OCI-M1 (cell line): ENCODE data around the gene NR2C2AP.
A peak's percentile ranks its signal among the peaks of the same experiment; 100 is the strongest.
"Not testable (repeated sequence)": the region's sequence is repeated elsewhere in the genome, so short reads cannot be mapped to it uniquely, and the experiment has no call there.

ENCODE experiments used
- DNase-seq: peaks from one replicate; lab custom pipeline; 2025; lab: John Stamatoyannopoulos, UW

NR2C2AP gene, protein sequence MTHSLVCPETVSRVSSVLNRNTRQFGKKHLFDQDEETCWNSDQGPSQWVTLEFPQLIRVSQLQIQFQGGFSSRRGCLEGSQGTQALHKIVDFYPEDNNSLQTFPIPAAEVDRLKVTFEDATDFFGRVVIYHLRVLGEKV

DNA sequence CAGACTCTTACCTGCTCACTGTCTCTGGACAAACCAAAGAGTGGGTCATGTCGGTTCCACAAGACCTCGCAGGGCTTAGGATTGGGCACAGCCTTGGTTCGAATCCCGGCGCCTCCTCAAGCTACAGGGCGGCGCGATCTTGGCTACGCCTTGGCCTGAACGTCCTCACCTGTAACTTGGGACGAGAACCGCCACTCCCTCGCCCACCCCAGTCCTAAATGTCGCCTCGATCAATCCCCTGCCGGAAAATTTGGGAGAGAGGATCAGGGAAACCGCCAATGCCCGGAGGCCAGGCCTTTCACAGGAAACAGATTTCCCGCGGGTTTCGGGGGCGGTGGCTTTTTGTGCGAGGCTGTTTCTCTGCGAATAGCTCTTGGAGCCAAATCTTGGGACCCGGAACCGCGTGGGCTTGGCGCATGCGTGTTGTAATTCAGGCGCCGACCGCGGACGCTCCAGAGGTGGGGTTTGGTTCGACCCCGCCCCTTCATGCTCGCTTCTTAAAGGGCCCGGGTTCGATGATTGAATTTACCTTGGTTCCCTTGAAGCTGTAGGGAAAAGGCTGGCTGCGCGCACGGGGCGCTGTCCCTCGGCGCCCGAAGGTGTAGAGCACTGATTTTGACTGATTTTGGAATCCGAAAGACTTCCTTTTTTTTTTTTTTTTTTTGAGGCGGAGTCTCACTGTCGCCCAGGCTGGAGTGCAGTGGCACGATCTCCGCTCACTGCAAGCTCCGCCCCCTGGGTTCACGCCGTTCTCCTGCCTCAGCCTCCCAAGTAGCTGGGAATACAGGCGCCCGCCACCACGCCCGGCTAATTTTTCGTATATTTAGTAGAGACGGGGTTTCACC is at the start of gene NR2C2AP:
NR2C2AP (minus strand) TSS at position 403 of the 845 bp plus-strand sequence; CDS start at position 49, 354 bp downstream.
- peak; percentile 95 for DNase-seq

DNA sequence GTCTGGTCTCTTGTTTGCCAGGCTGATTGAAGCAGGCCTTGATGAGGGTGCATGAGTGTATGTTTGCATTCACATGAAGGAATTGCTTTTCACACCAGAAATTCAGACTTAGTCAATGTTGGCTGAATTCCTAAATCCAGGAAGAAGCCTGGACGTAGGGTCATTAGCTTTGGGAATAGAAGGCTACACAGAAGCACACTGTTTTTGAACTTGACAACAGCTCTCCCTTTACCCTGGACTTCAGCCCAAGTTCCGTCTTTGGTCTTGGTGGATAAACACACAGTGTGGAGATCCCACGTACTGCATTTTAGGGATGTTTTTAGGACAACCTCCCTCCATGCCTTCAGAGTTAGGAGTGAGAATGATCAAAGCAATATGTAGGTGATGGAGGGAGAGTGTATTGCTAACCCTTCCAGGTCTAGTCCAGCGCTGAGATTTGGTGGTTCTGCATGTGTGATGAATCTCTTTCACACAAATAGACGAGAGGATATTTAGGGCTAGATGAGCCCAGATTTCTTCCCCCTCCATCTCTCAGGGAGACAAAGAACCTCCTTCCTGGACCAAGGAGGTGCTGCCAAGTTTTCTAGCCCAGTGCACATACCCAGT is 47.1 kb upstream of the NR2C2AP start:
- DNase-seq = no peak

DNA sequence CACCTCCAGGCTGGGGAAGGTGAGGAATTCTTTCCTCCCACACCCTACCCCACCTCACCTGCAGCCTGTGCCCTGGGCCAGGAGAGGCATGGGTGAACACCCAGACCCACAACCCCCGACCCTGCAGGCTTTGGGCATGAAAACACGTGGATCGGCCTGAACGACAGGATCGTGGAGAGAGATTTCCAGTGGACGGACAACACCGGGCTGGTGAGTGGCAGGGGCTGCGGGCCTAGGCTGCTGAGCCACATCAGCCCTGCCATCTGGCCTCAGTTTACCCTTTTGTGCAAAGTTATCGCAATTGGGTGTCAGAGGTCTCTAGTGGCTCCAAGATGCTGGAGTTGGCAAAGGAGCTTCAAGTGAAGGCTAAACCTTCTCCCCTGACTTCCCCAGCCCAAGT is 37.3 kb upstream of the NR2C2AP start:
- no peak for DNase-seq

DNA sequence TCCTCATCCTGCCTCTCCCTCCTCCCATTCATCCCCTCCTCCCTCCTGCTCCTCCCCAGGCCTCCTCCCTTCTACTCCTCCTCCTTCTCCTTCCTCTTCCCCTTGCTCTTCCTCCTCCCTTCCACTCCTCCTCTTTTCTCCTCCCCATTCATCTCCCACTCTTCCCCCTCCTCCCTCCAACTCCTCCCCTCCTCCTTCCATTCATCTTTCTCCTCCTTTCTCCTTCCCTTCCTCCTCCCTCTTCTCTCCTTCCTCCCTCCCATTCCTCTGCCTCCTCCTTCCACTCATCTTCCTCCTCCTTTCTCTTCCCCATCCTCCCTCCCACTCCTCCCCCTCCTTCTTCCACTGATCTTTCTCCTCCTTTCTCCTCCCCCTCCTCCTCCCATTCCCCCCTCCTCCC is 36.5 kb upstream of the NR2C2AP start:
- no peak for DNase-seq

DNA sequence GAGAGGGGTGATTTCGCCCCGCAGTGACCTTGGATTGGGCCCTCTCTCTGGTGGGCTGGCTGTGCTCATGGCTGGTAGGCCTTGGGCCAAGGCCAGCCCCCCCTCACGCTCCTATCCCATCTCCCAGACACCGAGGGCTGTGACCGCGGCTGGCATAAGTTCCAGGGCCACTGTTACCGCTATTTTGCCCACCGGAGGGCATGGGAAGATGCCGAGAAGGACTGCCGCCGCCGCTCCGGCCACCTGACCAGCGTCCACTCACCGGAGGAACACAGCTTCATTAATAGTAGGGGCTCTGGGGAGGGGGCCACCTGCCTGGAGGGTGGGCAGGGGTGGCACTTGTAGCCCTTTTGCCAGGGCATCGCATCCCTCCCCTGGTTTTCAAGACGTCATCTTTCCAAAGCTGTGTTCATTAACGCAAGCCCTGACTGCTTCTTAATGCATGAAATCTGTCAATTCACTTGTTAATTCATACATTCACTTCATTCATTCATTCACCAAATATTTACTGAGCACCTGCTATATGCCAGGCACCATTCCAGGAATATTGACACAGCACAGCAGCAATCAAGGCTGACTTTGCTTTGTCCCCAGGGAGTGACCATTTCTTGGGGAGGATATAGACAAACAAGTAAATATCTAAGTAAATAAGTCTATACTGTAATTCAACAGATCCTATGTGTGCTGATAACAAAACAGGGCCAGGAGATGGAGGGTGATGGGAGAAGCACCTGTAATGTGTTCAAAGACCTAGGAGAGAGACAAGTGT is 35.1 kb upstream of the NR2C2AP start:
- DNase-seq = no peak

DNA sequence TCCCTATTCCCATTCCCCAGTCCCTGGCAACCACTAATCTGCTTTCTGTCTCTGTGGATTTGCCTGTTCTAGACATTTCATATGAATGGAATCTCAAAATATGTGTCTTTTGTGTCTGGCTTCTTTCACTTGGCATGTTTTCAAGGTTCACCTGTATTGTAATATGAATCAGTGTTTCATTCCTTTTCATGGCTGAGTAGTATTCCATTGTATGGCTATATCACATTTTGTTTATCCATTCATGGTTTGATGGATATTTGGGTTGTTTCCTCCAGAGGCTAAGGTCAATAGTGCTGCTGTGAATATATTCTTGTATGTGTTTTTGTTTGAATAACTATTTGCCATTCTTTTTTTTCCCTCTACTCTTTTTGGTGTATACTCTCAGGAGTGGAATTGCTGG is 33.0 kb upstream of the NR2C2AP start:
- DNase-seq = no peak

DNA sequence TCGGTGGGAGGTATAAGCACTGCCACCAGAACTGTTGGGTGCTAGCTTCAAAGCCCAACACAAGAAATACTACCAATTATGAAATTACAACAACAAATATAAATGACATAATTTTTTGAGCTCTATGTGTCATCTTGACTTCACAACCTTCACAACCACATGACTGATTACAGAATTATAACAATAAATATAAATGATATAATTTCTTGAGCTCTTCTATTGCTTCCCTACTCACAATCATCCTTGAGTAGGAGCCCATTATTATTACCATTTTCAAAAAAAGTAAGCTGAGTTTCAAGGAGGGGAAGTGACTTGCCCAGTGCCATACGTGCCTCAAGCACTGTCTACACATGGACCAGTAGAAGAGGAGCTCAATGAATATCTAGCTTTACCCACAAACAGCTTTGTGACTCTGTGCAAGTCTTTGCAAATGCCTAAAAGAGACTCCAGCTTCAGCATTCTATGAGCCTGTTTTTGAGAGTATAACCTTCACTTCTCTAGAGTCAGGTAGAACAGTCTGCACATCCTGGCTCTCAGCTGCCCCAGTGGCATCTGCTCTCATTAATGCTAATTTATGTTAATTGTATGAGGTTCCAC is 31.1 kb upstream of the NR2C2AP start:
- DNase-seq = no peak

DNA sequence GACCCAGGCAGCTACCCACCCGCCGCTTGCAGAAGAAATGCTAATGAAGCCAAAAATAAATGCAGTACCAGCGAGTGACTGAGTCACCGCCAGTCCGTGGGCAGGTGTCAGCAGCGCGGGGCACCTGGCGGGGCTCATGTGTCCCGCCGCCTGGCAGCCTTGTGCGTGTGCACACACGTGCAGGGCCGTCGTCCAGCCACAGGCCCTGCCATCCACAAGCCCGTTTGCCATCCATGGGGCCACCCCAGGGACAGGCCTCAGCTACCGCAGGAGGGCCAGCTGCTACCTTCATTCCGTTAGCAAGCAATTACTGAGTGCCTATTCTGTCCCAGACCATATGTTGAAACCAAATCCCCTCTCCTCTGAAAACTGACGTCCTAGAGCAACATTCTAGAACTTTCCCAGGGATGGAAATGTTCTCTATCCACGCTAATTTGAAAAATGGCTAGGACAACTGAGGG is 29.1 kb upstream of the NR2C2AP start:
- no peak for DNase-seq

DNA sequence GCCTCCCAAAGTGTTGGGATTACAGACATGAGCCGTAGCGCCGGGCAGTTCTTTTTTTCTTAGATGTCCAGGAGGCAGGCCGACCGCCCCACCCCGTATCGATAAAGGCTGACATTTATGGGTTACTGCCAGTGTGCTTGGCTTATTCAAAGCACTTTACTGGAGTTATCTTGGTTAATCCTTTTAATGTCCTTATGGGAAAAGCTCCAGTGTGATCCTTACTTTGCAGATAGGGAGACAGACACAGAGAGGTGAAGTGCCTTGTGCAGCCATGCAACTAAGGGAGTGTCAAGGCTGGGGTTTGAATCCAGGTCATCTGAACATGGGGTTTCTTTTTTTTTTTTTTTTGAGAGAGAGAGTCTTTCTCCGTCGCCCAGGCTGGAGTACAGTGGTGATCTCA is 27.8 kb upstream of the NR2C2AP start:
- DNase-seq = no peak

DNA sequence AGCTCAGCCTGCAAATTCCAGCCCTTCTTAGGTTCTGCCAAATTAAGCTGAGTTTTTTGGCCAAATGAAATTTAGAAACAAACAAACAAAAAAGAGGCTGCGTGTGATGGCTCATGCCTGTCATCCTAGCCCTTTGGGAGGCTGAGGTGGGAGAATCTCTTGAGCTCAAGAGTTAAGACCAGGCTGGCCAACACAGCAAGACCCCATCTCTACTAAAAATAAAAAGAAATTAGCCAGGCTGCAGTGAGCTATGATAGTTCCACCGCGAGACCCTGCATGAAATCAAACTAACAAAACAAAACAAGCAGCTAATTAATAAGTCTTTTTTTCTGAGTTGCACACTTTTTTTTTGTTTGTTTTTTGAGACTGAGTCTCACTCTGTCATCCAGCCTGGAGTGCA is 26.5 kb upstream of the NR2C2AP start:
- no peak for DNase-seq

DNA sequence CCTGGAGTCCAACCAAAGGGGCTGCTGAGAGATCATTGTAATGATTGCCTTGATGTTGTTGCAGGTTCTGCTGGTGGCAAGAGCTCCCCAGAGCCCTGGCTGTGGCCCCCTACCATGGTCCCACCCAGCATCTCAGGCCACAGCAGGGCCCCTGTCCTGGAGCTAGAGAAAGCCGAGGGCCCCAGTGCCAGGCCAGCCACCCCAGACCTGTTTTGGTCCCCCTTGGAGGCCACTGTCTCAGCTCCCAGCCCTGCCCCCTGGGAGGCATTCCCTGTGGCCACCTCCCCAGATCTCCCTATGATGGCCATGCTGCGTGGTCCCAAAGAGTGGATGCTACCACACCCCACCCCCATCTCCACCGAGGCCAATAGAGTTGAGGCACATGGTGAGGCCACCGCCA is 24.0 kb upstream of the NR2C2AP start:
- DNase-seq = no peak

DNA sequence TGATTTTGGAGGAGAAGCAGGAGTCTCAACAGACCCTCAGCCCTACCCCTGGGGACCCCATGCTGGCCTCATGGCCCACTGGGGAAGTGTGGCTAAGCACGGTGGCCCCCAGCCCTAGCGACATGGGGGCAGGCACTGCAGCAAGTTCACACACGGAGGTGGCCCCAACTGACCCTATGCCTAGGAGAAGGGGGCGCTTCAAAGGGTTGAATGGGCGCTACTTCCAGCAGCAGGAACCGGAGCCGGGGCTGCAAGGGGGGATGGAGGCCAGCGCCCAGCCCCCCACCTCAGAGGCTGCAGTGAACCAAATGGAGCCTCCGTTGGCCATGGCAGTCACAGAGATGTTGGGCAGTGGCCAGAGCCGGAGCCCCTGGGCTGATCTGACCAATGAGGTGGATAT is 23.4 kb upstream of the NR2C2AP start:
- no peak for DNase-seq

DNA sequence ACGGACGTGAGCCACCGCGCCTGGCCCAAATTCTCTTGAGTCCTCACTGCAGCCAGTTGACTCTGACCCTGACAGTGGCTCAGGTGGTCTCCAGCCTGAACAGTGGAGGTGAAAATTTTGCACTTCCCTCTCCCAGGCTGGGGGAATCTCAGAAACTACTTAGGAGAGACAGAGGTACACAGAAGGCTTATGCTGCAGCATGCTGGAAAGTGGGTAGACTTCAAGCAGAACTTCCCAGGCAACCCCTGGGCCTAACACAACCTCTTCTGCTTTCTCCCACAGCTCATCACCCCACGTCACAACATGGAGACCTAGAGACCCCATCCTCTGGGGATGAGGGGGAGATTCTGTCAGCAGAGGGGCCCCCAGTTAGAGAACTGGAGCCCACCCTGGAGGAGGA is 23.0 kb upstream of the NR2C2AP start:
- DNase-seq = no peak

DNA sequence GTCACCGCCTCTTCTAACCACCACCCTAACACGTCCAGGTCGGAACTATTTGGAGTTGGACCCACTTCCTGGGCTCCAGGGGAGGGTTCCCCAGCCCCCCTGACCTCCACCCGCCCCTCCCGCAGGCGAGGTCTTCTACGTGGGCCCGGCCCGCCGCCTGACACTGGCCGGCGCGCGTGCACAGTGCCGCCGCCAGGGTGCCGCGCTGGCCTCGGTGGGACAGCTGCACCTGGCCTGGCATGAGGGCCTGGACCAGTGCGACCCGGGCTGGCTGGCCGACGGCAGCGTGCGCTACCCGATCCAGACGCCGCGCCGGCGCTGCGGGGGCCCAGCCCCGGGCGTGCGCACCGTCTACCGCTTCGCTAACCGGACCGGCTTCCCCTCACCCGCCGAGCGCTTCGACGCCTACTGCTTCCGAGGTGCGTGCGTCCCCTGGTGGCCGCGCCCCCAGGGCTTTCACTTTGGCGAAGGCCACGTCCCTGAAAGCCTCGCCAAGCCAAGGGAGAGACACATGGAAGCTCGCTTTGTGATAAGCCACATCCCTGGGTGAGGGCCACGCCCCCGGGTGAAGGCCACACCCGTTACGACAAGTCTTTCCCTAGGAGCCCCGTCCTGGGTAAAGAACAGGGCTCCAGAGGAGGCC is 21.8 kb upstream of the NR2C2AP start:
- DNase-seq = peak; percentile 96

DNA sequence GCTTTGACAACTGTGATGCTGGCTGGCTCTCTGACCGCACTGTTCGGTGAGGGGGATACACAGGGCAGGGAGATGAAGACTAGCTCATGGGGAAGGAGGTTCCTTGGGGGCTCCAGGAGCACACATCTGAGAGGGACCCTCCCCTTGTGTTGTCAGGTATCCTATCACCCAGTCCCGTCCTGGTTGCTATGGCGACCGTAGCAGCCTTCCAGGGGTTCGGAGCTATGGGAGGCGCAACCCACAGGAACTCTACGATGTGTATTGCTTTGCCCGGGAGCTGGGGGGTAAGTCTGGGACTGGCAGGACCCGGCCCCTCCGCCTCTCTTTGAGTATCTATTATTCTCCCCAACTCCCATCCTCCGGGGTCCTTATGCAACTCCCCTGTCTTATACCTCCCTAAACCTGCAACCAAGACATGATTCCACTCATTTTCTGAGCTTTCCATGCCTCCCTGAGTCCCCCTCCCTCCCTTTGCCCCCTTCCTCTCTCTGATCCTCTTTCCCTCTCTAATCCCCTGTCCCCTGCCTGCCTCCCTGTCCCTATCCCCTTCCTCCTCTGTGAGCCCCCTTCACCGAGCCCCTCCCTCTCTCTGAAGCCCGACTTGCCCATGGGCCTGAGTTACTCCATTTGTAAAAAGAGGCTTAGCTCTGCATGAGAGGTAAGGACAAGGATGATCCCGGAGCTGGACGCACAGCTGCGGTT is 21.1 kb upstream of the NR2C2AP start:
- DNase-seq = no peak

DNA sequence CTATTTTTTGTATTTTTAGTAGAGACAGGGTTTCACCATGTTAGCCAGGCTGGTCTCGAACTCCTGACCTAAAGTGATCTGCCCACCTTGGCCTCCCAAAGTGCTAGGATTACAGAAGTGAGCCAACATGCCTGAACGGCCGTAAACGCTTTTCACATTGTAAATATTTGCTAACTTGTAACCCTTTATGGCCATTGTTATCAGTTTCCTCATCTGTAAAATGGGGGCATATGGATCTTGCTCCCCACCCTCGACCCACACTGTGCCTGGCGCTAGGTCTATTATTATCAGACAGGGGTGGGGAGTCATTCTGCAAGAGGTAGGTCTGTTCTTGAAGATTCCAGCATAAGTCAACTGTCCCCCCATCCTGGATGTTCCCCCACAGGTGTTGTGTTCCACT is 20.4 kb upstream of the NR2C2AP start:
- DNase-seq = no peak

DNA sequence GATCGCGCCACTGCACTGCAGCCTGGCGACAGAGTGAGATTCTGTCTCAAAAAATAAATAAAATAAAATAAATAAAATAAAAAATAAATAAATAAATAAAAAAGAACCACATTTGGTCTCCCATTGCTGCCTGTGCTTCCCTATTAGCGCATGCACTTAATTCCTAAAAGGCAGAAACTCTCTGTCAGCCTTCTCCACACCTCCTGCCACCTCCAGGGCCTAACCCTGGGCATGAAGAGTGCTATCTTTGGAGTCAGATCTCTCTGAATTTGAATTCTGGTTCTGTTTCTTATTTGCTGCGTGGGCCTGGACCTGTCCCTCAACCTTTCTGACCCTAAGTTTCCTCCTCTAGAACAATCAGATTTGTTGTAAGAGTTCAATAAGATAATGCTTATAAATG is 19.8 kb upstream of the NR2C2AP start:
- no peak for DNase-seq

DNA sequence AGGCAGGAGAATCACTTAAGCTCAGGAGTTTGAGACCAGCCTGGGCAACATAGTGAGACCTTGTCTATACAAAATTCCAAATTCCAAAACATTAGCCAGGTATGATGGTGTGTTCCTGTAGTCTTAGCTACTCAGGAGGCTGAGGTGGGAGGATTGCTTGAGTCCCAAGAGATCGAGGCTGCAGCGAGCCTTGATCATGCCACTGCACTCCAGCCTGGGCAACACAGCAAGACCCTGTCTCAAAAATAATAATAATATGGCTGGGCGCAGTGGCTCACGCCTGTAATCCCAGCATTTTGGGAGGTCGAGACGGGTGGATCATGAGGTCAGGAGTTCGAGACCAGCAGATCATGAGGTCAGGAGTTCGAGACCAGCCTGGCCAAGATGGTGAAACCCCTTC is 17.8 kb upstream of the NR2C2AP start:
- DNase-seq = not testable (repeated sequence)

DNA sequence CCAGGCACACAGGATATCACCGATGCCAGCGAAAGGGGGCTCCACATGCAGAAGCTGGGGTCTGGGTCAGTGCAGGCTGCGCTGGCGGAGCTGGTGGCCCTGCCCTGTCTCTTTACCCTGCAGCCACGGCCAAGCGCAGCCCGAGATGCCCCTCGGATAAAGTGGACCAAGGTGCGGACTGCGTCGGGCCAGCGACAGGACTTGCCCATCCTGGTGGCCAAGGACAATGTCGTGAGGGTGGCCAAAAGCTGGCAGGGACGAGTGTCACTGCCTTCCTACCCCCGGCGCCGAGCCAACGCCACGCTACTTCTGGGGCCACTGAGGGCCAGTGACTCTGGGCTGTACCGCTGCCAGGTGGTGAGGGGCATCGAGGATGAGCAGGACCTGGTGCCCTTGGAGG is 15.7 kb upstream of the NR2C2AP start:
- no peak for DNase-seq

DNA sequence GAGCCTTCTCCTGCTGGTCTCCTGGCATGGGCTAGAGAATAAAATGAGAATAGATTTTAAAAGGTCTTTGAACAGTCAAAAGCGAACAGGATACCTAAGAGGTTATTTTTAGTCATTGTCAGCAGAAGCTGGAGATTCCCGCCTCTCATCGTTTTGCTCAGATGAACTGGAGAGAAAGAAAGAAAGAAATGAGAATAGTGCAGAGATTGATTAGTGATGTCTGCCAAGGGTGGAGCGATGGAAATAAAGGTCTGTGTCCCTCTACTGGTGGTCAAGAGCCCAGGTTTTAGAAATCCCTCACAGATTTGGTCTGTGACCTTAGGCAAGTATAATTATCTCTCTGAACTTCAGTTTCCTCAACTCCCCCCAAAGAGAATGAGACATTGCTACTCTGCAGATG is 13.9 kb upstream of the NR2C2AP start:
- DNase-seq = peak; percentile 75

DNA sequence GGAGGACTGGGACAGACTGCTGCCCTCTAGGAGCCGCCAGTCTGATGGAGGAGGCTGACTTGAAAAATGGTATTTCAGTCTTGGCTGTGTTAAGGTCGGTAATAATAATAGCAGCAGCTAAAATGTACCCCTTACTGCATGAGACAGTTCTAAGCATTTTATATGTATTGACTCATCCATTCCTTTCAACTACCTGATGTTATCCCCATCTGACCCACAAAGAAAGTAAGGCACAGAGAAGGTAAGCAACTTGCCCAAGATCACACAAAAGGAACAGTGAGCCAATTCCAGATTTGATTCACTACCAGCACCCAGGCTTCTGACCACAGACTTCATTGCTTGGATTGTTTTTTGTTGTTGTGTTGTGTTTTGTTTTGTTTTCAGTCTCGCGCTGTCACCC is 12.6 kb upstream of the NR2C2AP start:
- DNase-seq = no peak
